MM.1S (cell line): ENCODE data around the gene CDKN2B-AS1.

ENCODE experiments used
- CTCF ChIP-seq: fragments of 300-600 bp; sonication (generic); IDR thresholded peaks from 2 replicates; pipeline ENCODE4 v1.5.1; 2016; ENCODE audit warnings: antibody characterized with exemption, low read length, mixed read lengths
- EZH2 ChIP-seq: fragments of 300-600 bp; sonication (generic); optimal IDR thresholded peaks from 2 replicates; pipeline ENCODE3; 2017; ENCODE audit warnings: low read depth, mild to moderate bottlenecking, antibody characterized with exemption, low read length, mixed read lengths

- TF ChIP-seq CTCF (no peak), EZH2 (no peak)
Observed at GRCh38 chr9:21989440-21990189, 5.0 kb upstream of the CDKN2B-AS1 start.
